Esophagus muscularis mucosa (tissue), 4 donors: ENCODE measurements around the gene KHNYN. TPM values are rescaled to one million over a fixed set of nuclear protein-coding genes. Genes with fewer than 3 reads are reported as not detected.

ENCODE experiments used
- DNase-seq: peaks from one replicate; pipeline ENCODE4 v3.0.0-alpha.2; 2017; ENCODE audit errors: extremely low spot score
- H3K27ac ChIP-seq, 4 donors: fragments of 200-600 bp; sonication (generic); replicated peaks in 1 of 4; 1 replicate in 3 of 4; 2 replicates in 1 of 4; pipeline ENCODE4 v1.5.1; 2016 to 2019; ENCODE audit warnings: mild to moderate bottlenecking in 1 of 4
- H3K27me3 ChIP-seq, 4 donors: fragments of 200-600 bp; sonication (generic); one replicate each; pipeline versions ENCODE4 v1.5.1 to v1.6.0; 2016 to 2019
- H3K36me3 ChIP-seq, 4 donors: fragments of 200-600 bp; sonication (generic); one replicate each; pipeline ENCODE4 v1.5.1; 2016 to 2019
- H3K4me1 ChIP-seq, 4 donors: fragments of 200-600 bp; sonication (generic); one replicate each; pipeline ENCODE4 v1.5.1; 2016 to 2019
- H3K4me3 ChIP-seq, 4 donors: fragments of 200-600 bp; sonication (generic); 1 replicate in 2 of 4; 2 replicates in 2 of 4; pipeline ENCODE4 v1.5.1; 2016 to 2019; ENCODE audit warnings: mild to moderate bottlenecking in 4 of 4, moderate library complexity in 1 of 4
- H3K9me3 ChIP-seq, 4 donors: fragments of 200-600 bp; sonication (generic); 1 replicate in 3 of 4; 2 replicates in 1 of 4; pipeline ENCODE4 v1.5.1; 2016 to 2019
- CTCF ChIP-seq, 3 experiments: fragments of 200-600 bp in 2 of 3; fragments of 450-650 bp in 1 of 3; sonication (generic) in 2 of 3; IDR thresholded peaks; one replicate each; pipeline ENCODE4 v1.5.1; 2017 to 2019; ENCODE audit warnings: antibody characterized with exemption in 3 of 3, mild to moderate bottlenecking in 2 of 3, moderate library complexity in 1 of 3
- EP300 ChIP-seq: sonication (generic); formaldehyde crosslinking; IDR thresholded peaks from one replicate; pipeline ENCODE4 v1.6.1; 2017; ENCODE audit warnings: antibody characterized with exemption
- POLR2A ChIP-seq: fragments of 450-650 bp; IDR thresholded peaks from one replicate; pipeline ENCODE4 v1.6.1; 2017; ENCODE audit warnings: antibody characterized with exemption, moderate library complexity, mild to moderate bottlenecking, low read depth
- POLR2AphosphoS5 ChIP-seq, 2 donors: sonication (generic); formaldehyde crosslinking; IDR thresholded peaks; one replicate each; pipeline ENCODE4 v1.6.1; 2017; ENCODE audit warnings: antibody characterized with exemption in 2 of 2
- WGBS: methylation state at CpG from one replicate; pipeline ENCODE4 v1.1.5; 2018; 5-methylcytosine and 5-hydroxymethylcytosine counted together
- intact Hi-C: fragments of 100-400 bp; cut with DNase I; formaldehyde crosslinking; loops from one replicate; pipeline ENCODE4 v1.15.1; 2023
- total RNA-seq, 4 donors: library from RNA; depleted of rRNA; stranded (reverse); fragments of >200 nt; gene quantifications; one replicate each; pipeline versions ENCODE4 v1.1.0 to v1.2.1, GENCODE V29; 2016

KHNYN gene
- total RNA-seq, 4 donors from 2014 or later = 46.5 to 75.8 (median 58.4) TPM

- Histone ChIP-seq H3K36me3 (no peaks in the 10 kb centered on the region), H3K4me3 (peak overlapping the region; percentile 72 to 88 (median 74)), H3K4me1 (peaks cover 47 to 72% (median 71%) of the 10 kb centered on the region in 4 donors), H3K9me3 (no peaks in the 10 kb centered on the region), H3K27ac (peak overlapping the region; percentile 74 to 85 (median 77)), H3K27me3 (no peaks in the 10 kb centered on the region)
- intact Hi-C loops = loop anchor here (5.0 kb wide), 1 partner anchor 32 kb away; no protein-coding TSS in a partner anchor
- TF ChIP-seq POLR2A (no peak), POLR2AphosphoS5 (IDR thresholded peaks at IDR 0.05) (no peak), EP300 (no peak), CTCF (IDR thresholded peaks at IDR 0.05) (no peak)
- WGBS = 66% methylated on average over 4 of the region's 4 CpGs
- DNase-seq = no peak
Observed at GRCh38 chr14:24399999-24400718, 29.6 kb upstream of the KHNYN start.

GRCh38 chr14:24401810-24402702 is 27.7 kb upstream of the KHNYN start:
- TF ChIP-seq CTCF (IDR thresholded peaks at IDR 0.05) (no peak), EP300 (no peak), POLR2A (no peak), POLR2AphosphoS5 (IDR thresholded peaks at IDR 0.05) (no peak)
- no peak overlapping the region for H3K4me3 ChIP-seq
- no peak for DNase-seq
- peaks cover 47 to 78% (median 71%) of the 10 kb centered on the region in 4 donors for H3K4me1 ChIP-seq
- no peaks in the 10 kb centered on the region for H3K9me3 ChIP-seq
- 72% methylated on average over 9 of the region's 9 CpGs for WGBS
- intact Hi-C loops = no loop called here
- H3K27ac ChIP-seq = peak overlapping the region; percentile 12 to 78 (median 62)
- H3K27me3 ChIP-seq = no peaks in the 10 kb centered on the region
- H3K36me3 ChIP-seq = peaks cover 0 to 8% (median 1%) of the 10 kb centered on the region in 4 donors

GRCh38 chr14:24403294-24403998 is 26.3 kb upstream of the KHNYN start:
- H3K36me3 ChIP-seq = peaks cover 3 to 19% (median 12%) of the 10 kb centered on the region in 4 donors
- H3K4me3 ChIP-seq = no peak overlapping the region
- no peak for DNase-seq
- no peak for TF ChIP-seq CTCF (IDR thresholded peaks at IDR 0.05)
- TF ChIP-seq POLR2AphosphoS5 (IDR thresholded peaks at IDR 0.05) = peak in 1 of 2 donors; percentile 47
- no peaks in the 10 kb centered on the region for H3K9me3 ChIP-seq
- H3K27ac ChIP-seq = peak overlapping the region; percentile 22 to 78 (median 52)
- H3K27me3 ChIP-seq = no peaks in the 10 kb centered on the region
- peaks cover 38 to 70% (median 63%) of the 10 kb centered on the region in 4 donors for H3K4me1 ChIP-seq
- 47% methylated on average over 7 of the region's 7 CpGs for WGBS
- intact Hi-C loops = no loop called here

DNA sequence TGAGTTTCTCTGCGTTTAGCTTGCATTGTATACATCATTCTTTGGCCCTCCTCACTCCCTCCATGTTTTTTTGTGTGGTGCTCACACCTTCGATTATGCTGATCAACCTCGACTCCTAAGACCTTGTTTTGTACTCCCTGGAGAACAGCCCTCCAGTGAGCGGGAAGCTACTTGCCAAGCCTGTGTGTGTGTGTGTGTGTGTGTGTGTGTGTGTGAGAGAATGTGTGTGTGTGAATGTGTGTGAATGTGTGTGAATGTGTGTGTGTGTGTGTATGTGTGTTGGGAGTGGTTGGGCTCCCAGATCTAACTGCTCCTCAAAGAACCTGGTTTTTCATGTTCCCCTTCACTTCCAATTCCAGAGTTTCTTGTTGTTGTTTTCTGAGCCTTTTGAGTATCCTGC is 24.9 kb upstream of the KHNYN start:
- no peaks in the 10 kb centered on the region for H3K9me3 ChIP-seq
- H3K27me3 ChIP-seq = no peaks in the 10 kb centered on the region
- no peak for DNase-seq
- 67% methylated on average over 4 of the region's 4 CpGs for WGBS
- intact Hi-C loops = no loop called here
- TF ChIP-seq POLR2A (no peak), EP300 (no peak), CTCF (IDR thresholded peaks at IDR 0.05) (no peak), POLR2AphosphoS5 (IDR thresholded peaks at IDR 0.05) (no peak)
- peak overlapping the region in 1 of 4 donors; percentile 9 for H3K27ac ChIP-seq
- no peak overlapping the region for H3K4me3 ChIP-seq
- peaks cover 37 to 62% (median 51%) of the 10 kb centered on the region in 4 donors for H3K4me1 ChIP-seq
- peaks cover 5 to 33% (median 26%) of the 10 kb centered on the region in 4 donors for H3K36me3 ChIP-seq
